ENCODE results near the gene DNAJC28. TPM values are rescaled to one million over a fixed set of nuclear protein-coding genes. Genes with fewer than 3 reads are reported as not detected.
A peak's percentile ranks its signal among the peaks of the same experiment; 100 is the strongest.
"Not testable (repeated sequence)": the region's sequence is repeated elsewhere in the genome, so short reads cannot be mapped to it uniquely, and the experiment has no call there.

DNAJC28 gene
- total RNA-seq, 3 donors from 2014 or later (not counting 1 experiment from before 2014, with no cell fraction given) = 0.41 to 0.63 TPM; not detected in 1

DNA sequence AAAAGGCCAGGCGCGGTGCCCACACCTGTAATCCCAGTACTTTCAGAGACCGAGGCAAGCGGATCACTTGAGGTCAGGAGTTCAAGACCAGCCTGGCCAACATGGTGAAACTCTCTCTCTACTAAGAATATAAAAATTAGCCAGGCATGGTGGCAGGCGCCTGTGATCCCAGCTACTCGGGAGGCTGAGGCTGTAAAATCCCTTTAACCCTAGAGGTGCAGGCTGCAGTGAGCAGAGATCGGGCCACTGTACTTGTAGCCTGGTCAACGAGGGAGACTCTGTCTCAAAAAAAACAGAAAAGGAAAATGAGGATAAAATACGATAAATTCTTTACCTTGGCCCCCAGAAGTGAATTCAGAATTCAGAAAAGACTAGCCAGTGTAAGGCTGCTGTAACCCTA lies 13.3 kb downstream of the DNAJC28 start:
- Mint-ChIP-seq H3K27me3 (ENCODE audit: low read depth in 2 of 2) (no peaks in the 10 kb centered on the region), H3K4me3 (peak overlapping the region; percentile 94), H3K4me1 (peaks cover 14 to 15% of the 10 kb centered on the region in 2 donors), H3K27ac (peak overlapping the region; percentile 53 to 83), H3K9me3 (no peaks in the 10 kb centered on the region), H3K36me3 (no peaks in the 10 kb centered on the region)
- Histone ChIP-seq H3K27me3 (ENCODE audit: control insufficient read depth, insufficient read depth, low read length) (no peaks in the 10 kb centered on the region), H3K36me3 (ENCODE audit: control insufficient read depth, insufficient read depth, low read length) (no peaks in the 10 kb centered on the region), H3K4me1 (ENCODE audit: control insufficient read depth, insufficient read depth, low read length) (peaks cover 17% of the 10 kb centered on the region), H3K4me3 (ENCODE audit: low read length) (peak overlapping the region; percentile 77), H3K9me3 (ENCODE audit: control insufficient read depth, insufficient read depth, low read length) (no peaks in the 10 kb centered on the region), H3K27ac (ENCODE audit: low read length) (no peak overlapping the region)
- intact Hi-C loops (cut with micrococcal nuclease) = no loop called here
- TF ChIP-seq, protein P1, sequence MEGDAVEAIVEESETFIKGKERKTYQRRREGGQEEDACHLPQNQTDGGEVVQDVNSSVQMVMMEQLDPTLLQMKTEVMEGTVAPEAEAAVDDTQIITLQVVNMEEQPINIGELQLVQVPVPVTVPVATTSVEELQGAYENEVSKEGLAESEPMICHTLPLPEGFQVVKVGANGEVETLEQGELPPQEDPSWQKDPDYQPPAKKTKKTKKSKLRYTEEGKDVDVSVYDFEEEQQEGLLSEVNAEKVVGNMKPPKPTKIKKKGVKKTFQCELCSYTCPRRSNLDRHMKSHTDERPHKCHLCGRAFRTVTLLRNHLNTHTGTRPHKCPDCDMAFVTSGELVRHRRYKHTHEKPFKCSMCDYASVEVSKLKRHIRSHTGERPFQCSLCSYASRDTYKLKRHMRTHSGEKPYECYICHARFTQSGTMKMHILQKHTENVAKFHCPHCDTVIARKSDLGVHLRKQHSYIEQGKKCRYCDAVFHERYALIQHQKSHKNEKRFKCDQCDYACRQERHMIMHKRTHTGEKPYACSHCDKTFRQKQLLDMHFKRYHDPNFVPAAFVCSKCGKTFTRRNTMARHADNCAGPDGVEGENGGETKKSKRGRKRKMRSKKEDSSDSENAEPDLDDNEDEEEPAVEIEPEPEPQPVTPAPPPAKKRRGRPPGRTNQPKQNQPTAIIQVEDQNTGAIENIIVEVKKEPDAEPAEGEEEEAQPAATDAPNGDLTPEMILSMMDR (IDR thresholded peaks at IDR 0.05) = no peak
- no peak for DNase-seq
- no peak for ATAC-seq
- WGBS (ENCODE audit: insufficient coverage) = 75% methylated on average over 9 of the region's 9 CpGs

GRCh38 chr21:33477066-33477465 lies 14.4 kb downstream of the DNAJC28 start:
- ATAC-seq = no peak
- no peak overlapping the region for H3K4me3 ChIP-seq (ENCODE audit: low read length)
- no peaks in the 10 kb centered on the region for H3K27me3 ChIP-seq (ENCODE audit: control insufficient read depth, insufficient read depth, low read length)
- Mint-ChIP-seq H3K27ac (no peak overlapping the region), H3K27me3 (ENCODE audit: low read depth in 2 of 2) (no peaks in the 10 kb centered on the region), H3K4me1 (peaks cover 14 to 15% of the 10 kb centered on the region in 2 donors), H3K4me3 (peak overlapping the region; percentile 1), H3K36me3 (no peaks in the 10 kb centered on the region), H3K9me3 (no peaks in the 10 kb centered on the region)
- TF ChIP-seq, protein P1 (IDR thresholded peaks at IDR 0.05) = no peak
- 95% methylated on average over 5 of the region's 7 CpGs for WGBS (ENCODE audit: insufficient coverage)
- H3K4me1 ChIP-seq (ENCODE audit: control insufficient read depth, insufficient read depth, low read length) = peaks cover 17% of the 10 kb centered on the region
- DNase-seq = no peak
- no peaks in the 10 kb centered on the region for H3K36me3 ChIP-seq (ENCODE audit: control insufficient read depth, insufficient read depth, low read length)
- intact Hi-C loops (cut with micrococcal nuclease) = no loop called here
- H3K9me3 ChIP-seq (ENCODE audit: control insufficient read depth, insufficient read depth, low read length) = no peaks in the 10 kb centered on the region
- H3K27ac ChIP-seq (ENCODE audit: low read length) = no peak overlapping the region

GRCh38 chr21:33473344-33473743 lies 18.2 kb downstream of the DNAJC28 start:
- no peaks in the 10 kb centered on the region for H3K27me3 ChIP-seq (ENCODE audit: control insufficient read depth, insufficient read depth, low read length)
- peaks cover 4% of the 10 kb centered on the region for H3K4me1 ChIP-seq (ENCODE audit: control insufficient read depth, insufficient read depth, low read length)
- ATAC-seq (no peak), DNase-seq (no peak)
- WGBS (ENCODE audit: insufficient coverage) = 88% methylated on average over 2 of the region's 3 CpGs
- Mint-ChIP-seq H3K27ac (no peak overlapping the region), H3K4me1 (peaks cover 3 to 11% of the 10 kb centered on the region in 2 donors), H3K36me3 (no peaks in the 10 kb centered on the region), H3K4me3 (no peak overlapping the region), H3K27me3 (ENCODE audit: low read depth in 2 of 2) (no peaks in the 10 kb centered on the region), H3K9me3 (no peaks in the 10 kb centered on the region)
- intact Hi-C loops (cut with micrococcal nuclease) = no loop called here
- TF ChIP-seq, protein P1 (IDR thresholded peaks at IDR 0.05) = no peak
- no peak overlapping the region for H3K27ac ChIP-seq (ENCODE audit: low read length)
- no peaks in the 10 kb centered on the region for H3K9me3 ChIP-seq (ENCODE audit: control insufficient read depth, insufficient read depth, low read length)
- H3K4me3 ChIP-seq (ENCODE audit: low read length) = no peak overlapping the region
- H3K36me3 ChIP-seq (ENCODE audit: control insufficient read depth, insufficient read depth, low read length) = no peaks in the 10 kb centered on the region

DNA sequence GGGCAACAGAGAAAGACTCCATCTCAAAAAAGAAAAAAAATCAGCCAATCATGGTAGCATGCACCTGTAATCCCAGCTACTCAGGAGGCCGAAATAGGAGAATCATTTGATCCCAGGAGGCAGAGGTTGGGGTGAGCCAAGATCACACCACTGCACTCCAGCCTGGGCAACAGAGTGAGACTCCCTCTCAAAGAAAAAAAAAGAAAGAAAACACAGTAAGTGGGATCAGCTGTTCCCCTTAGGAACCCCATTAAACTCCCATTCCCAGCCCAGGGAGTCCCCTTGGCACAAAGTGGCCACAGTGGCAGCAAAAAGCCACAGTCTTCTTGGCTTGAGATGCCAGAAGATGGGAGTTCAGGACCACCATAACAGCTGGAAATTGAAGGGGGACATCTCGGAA lies 20.8 kb downstream of the DNAJC28 start:
- no peaks in the 10 kb centered on the region for H3K9me3 Mint-ChIP-seq
- ATAC-seq (no peak), DNase-seq (no peak)
- H3K27ac ChIP-seq (ENCODE audit: low read length) = no peak overlapping the region
- no peaks in the 10 kb centered on the region for H3K9me3 ChIP-seq (ENCODE audit: control insufficient read depth, insufficient read depth, low read length)
- intact Hi-C loops (cut with micrococcal nuclease) = no loop called here
- no peak overlapping the region for H3K27ac Mint-ChIP-seq
- no peak overlapping the region for H3K4me3 ChIP-seq (ENCODE audit: low read length)
- WGBS (ENCODE audit: insufficient coverage) = 96% methylated on average over 2 of the region's 2 CpGs
- H3K36me3 Mint-ChIP-seq = no peaks in the 10 kb centered on the region
- H3K27me3 ChIP-seq (ENCODE audit: control insufficient read depth, insufficient read depth, low read length) = no peaks in the 10 kb centered on the region
- no peaks in the 10 kb centered on the region for H3K27me3 Mint-ChIP-seq (ENCODE audit: low read depth in 2 of 2)
- H3K4me3 Mint-ChIP-seq = no peak overlapping the region
- peaks cover 0 to 11% of the 10 kb centered on the region in 2 donors for H3K4me1 Mint-ChIP-seq
- TF ChIP-seq, protein P1 (IDR thresholded peaks at IDR 0.05) = no peak
- no peaks in the 10 kb centered on the region for H3K4me1 ChIP-seq (ENCODE audit: control insufficient read depth, insufficient read depth, low read length)
- H3K36me3 ChIP-seq (ENCODE audit: control insufficient read depth, insufficient read depth, low read length) = peaks cover 1% of the 10 kb centered on the region

DNA sequence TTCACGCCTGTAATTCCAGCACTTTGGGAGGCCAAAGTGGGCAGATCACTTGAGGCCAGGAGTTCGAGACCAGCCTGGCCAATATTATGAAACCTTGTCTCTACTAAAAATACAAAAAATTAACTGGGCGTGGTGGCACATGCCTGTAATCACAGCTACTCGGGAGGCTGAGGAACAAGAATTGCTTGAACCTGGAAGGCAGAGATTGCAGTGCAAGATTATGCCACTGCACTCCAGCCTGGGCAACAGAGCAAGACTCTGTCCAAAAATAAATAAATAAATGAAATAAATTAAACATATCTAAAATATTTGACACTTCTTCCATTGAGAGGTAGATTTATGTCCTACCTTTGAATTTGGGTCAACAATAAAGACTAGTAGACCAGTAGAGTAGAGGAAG lies 22.3 kb downstream of the DNAJC28 start:
- ATAC-seq; DNase-seq; H3K4me1 ChIP-seq (ENCODE audit: control insufficient read depth, insufficient read depth, low read length); intact Hi-C loops (cut with micrococcal nuclease); H3K9me3 Mint-ChIP-seq; H3K9me3 ChIP-seq (ENCODE audit: control insufficient read depth, insufficient read depth, low read length); H3K27me3 ChIP-seq (ENCODE audit: control insufficient read depth, insufficient read depth, low read length); H3K4me3 Mint-ChIP-seq; H3K36me3 Mint-ChIP-seq; H3K27ac Mint-ChIP-seq; H3K36me3 ChIP-seq (ENCODE audit: control insufficient read depth, insufficient read depth, low read length); H3K4me3 ChIP-seq (ENCODE audit: low read length); H3K27me3 Mint-ChIP-seq (ENCODE audit: low read depth in 2 of 2); H3K27ac ChIP-seq (ENCODE audit: low read length): not testable (repeated sequence)
- peaks cover 0 to 11% of the 10 kb centered on the region in 2 donors for H3K4me1 Mint-ChIP-seq
- WGBS (ENCODE audit: insufficient coverage) = 98% methylated on average over 4 of the region's 4 CpGs
